GDM1 (cell line): ENCODE data around the gene DNAJC5.

ENCODE experiments used
- DNase-seq: peaks from one replicate; lab custom pipeline; 2025; lab: John Stamatoyannopoulos, UW

Gene DNAJC5

DNA sequence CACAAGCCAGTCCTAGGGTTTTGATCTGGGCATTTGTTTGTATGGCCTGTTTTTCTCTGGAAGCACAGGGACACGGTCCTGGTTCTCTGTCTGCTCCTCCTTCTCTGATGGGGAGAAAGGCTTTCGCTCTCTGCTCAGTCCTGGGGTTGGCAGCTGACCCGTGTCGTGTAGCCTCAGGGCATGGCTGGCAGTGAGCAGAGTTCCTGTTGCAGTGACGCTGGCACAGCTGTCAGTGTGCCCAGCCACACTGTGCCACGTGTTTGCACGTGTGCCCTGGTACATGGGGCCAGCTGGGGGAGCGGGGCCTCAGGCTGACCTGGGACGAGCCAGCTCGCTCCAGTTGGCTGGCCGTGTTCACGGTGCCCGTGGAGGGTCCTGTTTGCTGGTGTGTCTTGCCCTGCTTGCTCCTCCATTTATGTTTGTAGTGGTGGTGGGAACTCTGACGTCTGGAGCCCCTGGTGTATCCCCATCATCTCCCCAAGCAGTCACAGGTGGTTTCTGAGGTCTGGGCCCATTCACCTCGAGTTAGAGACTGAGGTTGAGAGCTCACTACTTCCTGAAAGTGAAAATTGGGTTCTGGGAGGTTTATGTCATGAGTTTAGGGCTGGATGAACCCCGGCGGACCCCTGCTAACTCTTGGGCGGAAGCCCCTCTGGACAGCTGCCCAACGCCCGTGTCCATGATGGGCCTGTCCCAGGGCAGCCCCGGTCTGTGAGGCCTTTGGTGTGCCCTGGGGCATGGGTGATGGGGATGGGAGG lies 10.2 kb upstream of the DNAJC5 start:
- no peak for DNase-seq

DNA sequence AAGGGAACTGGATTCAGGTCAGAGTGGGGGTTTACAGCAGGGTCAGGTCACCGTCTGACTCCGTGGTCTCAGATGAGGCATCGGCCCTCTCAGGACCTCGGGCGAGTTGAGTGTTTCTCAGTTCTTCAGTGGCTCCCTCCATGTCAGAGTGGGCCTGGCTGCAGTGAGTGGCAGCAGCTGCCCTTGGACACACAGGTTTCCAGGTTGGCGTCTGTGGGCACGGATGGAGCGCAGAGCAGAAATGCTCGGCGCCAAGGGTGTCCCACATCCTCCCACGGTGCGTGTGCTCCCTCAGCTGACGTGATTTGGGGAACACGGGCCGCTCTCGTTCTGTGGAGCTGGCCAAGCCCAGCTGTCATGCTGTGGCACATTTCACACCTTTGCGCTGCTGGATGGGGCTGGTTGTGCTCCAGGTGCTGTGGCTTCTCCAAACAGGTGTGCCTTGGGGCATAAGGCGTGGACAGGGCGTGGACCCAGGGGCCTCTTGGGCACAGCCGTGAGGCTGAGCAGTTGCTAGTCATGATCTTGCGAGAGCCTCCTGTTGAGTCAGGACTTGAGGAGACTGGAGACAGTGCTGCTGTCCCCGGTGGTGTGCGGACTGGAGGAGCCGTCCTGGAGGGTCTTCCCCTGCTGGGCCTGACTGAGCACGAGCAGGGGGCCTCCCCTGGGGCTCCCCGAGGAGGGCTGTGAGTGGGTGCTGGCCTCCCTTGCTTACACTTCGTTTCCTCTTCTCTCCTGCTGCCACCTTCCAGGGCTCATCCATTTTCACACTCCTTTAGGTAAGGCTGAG lies 9.5 kb upstream of the DNAJC5 start:
- no peak for DNase-seq

DNA sequence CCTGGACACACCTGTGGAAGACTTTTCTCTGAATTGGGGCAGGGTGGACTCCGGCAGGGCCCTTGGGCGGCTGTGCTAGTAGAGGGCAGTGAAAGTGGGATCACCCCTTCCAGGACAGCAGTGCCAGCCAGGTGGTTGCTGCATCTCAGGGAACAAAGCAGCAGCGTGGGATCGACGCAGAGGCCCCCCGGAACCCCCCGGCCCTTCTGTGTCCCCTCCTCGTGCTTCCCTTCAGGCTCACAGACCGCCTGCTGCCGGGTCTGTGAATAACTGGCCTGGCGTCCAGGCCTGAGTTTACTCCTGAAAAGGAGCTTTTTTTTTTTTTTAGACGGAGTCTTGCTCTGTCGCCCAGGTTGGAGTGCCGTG lies 8.9 kb upstream of the DNAJC5 start:
- DNase-seq: no peak

DNA sequence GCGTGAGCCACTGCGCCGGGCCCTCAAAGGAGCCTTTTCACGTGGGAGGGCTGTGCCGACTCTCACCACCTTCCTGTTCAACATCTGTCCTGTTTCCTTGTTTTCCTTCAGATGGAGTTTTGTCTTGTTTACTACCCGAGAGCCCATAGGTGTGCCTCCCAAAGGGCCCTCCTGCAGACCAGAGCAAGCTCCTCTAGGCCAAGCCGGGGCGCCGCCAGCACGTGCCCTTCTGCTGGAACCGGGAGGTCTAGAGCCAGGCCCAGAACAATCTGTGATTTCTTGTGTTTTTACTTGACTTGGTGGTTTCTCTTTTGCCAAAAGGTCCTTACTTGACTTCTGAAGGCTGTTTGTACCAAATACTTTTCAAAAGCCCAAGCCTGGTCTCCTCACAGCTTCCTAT lies 8.0 kb upstream of the DNAJC5 start:
- no peak for DNase-seq

DNA sequence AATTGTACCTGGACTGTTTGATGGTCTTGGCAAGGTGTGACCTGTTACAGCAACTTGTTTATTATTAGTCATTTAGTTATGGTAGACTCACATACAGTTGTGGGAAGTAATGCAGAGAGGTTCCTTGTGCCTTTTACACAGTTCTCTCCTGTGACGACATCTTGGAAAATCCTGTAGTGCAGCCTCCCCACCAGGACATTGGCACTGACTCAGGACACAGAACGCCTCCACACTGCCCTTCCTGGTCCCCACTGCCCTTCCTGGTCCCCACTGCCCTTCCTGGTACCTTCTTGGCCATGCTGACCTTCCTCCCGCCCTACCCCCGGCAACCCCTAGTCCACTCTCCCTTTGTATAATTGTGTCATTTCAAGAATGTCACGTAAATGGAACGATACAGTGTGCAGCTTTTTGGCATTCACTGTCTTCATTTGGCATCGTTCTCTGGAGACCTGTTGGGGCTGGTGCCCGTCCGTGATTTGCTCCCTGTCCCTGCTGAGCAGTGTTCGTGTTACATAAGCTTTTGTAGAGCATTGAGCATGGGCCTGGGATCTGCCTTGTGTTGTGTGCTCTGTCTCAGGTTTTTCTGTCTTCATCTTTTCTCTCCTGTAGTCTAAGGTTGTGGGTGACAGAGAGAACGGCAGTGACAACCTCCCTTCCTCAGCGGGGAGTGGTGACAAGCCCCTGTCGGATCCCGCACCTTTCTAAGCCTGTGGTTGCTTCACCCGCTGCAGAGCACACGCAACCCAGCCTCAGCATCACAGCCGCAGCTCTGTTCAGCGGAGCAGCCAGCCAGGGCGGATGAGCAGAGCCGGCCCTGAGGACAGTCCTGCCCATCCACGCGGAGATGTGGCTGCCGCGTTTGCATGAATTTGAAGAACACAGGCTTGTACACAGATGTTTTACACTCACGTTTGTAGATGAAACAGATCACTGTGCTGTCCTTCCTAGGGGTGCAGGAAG lies 5.4 kb upstream of the DNAJC5 start:
- no peak for DNase-seq

DNA sequence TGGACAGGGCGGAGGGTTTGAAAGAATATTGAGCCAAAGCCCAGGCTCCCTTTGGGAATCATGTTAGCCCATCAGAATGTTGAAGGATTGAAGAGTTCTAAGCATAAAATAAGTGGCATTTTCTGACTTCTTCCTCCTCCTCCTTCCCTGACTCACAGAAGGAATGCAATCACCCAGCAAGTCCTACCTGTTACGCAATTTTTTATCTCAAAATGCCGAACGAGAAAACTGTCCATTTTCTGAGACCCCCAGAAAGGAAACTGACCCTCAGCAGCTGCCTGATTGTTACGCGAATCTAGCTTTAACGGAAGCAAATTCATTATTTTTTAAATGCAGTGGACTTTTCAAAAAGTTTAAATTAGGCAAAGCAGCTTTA lies 4.7 kb upstream of the DNAJC5 start:
- DNase-seq: no peak

DNA sequence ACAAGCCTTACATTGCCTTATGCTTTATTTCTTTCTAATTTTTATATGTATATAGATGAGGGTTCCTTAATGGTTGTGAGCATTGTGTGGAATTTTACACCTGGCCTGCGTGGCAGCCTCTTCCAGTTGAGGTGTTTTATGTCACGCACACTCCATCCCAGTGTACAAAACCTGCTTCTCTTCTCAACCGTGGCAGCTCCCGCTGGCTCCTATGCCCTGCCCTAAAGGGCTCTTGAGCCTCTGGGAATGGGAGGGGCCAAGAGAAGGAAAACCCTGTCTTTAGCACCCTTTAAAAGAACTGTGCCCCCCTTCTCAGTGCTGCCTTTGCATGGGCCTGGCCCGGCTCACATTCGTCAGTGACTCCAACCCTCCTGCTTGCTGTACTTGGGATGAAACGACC lies 4.3 kb upstream of the DNAJC5 start:
- no peak for DNase-seq

DNA sequence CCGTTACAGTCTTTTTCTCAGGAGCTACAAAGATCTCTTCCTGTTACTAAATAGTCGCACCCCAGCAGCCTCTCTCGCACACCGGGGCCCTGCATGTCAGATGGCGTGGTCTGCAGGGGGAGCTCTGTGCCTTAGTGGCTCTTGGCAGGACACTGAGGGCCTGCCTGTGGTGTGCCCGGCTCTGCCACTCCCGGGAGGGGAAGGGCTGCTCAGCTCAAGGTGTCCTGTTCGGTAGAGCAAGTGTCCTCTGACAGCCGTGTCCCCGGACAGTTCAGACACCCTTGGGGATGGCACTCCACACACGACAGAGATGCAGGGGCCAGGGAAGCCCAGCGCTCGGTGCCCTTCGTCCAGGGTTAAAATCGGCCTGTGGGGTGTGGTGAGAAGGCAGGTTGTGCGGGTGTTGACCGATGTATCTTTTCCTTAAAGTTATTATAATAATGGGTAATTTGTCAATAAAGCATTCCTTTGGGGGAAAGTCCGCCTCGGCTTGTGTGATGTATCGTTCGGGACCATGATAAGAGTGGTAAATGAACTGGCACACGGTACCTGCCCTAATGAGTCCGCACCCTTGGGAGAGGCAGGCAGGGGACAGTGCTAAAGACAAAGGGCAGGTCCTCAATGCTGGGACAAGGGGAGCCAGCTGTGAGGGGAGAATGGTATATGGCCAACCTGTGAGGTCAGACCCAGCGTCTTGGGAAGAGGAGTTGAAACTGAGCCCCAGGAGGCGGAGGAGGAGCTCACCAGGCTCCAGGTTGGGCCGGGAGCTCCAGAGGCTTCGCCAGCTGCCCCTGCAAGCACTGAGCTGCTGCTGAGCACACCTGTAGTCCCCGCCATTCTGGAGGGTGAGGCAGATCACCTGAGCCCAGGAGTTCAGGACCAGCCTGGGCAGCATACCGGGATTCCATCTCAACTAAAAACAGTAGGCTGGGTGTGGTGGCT lies 3.6 kb upstream of the DNAJC5 start:
- no peak for DNase-seq

DNA sequence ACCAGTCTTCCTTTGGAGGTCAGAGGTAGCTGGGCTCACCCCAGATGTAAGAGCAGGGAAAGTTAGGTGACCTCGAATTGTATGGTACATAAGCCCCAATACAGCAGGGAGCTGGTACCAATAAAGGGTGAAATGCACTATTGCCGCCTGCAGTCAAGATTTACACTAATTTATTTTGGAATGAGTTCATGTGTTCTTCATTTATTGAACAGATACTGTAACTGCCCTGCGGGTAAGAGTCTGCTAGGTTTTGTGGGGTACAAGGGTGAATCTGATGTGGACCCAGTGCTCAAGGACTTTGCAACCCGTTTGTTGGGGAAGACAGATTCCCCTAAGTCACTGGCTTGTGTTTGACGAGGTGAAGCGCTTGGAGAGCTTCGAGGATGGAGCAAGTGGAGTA lies 2.5 kb upstream of the DNAJC5 start:
- DNase-seq: no peak

DNA sequence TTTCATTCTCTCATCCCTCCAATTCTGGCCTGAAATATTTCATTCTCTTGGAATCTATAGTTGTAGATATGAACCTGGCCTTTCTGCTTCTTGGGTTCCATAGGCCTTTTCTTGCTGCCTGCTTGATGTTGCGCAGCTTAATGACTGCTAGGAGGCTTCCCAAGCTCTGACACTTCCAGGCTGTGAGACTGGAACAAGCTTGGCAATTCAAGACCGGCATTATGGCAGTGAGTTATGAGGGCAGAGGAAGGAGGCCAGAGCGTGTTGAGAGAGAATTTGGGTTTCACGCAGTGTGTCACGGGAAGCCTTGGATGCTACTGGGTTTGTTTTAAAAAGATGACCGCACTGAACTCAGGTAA lies 948 bp upstream of the DNAJC5 start:
- no peak for DNase-seq

DNA sequence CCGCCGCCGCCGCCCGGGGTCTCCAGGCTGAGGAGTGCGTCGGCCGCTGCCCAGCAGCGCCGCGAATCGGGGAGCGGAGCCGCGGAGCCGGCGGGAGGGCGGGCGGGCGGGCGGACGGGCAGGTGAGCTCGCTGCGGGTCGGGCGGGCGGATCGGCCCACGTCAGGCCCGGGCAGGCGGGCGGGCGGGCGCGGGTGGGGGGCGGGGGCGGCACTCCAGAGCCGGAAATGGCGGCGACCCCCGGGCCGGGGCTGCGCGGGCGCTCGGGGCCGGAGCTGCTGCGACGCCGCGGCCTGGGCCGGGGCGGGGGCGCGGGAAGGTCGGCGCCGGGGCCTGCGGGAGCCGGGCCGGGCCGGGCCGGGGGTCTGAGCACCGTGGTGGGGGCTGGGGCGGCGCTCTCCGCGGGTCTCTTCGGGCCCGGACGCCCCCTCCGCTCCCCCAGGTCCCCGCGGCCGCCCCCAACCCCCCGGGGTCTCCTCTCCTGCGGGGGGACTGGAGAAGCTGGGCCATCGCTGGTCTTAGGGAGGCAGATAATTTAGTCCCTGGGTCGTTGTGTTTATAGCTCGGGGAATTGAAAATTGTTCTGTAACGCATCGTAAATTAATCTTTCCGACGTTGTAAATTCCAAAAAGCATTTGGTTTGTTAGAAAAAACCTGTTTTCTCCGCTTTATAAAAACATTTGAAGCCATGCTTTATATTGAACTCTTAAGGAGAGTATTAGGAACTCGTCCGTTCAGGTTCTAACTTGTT lies 451 bp downstream of the DNAJC5 start:
- DNase-seq: no peak

DNA sequence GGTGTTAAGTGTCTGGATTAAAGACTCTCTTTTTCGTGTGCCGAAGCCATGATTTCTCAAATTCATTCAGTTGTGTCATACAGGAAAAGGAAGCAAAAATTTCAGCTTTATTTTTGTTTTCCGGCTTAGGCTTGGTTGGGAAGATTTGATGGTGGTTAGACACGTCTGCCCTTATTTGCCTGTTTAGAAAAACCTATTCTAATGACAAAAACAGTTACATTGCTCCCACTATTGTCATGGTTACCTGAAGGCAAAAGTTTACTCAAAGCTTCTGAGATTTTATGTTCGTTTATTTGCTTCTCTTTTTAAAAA lies 982 bp downstream of the DNAJC5 start:
- no peak for DNase-seq

DNA sequence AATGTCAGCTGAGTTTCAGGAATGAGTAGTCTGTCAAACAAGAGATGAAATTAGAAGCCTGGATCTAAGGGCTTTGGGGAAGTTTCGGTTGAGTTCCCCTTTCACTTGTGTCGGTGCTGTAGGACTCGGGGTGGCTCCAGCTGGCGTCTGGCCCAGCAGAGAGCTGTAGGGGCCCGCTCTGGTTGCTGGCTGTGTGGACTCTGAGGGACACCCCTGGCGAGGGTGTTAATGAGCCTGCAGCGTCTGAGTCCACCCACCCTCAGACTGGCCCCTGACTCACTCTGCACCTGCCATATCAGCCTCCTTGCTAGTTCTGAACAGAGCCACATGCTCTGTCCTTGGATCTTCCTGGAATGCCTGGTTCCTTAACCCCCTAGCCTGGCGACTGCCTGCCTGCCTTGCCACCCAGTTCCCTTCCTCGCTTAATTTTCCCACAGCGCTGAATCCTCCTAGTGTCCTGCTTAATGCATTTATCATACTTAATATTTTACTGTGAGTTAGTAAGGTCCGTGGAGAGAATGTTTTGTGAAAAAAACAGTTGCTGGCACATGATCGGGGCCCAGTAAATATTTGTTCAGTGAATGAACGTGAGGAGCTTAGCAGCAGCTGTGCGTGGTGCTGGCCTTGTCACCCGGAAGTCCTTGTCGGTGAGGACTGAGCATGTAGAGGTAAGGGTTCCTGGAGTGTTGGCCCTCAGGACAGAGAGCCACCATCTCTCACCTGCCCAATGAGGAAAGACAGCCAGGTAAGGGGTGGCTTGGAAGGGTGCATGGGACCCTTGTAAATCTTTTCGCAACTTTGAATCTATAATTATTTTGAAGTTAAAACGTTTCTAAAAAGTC lies 1.6 kb downstream of the DNAJC5 start:
- DNase-seq: peak; percentile 56

DNA sequence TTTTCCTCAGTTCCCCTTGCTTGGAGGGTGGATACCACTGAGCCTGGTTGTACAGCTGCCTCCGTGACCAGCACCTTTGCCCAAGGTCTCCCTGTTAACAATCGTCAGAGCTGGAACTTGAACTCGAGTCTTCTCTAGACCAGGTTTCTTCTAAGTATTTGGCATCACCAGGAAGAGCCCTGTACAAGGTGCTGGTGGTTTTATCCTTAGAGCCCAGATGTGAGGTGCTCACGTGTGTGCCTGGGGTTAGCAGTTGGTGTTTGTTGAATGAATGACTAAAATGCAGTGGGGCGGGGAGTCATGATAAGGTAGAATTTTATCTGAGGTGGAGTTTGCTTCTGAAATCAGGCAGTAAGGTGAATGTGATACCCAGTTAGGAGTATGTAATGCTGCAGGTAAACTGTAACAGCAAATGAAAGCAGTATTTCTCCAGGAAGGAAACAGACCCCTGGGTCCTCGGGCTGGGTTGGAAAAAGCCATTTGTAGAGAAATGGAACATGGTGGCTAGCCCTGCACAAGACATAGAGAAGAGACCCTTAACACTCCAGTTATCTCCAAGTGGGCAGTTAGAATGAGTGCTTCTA lies 3.1 kb downstream of the DNAJC5 start:
- no peak for DNase-seq

DNA sequence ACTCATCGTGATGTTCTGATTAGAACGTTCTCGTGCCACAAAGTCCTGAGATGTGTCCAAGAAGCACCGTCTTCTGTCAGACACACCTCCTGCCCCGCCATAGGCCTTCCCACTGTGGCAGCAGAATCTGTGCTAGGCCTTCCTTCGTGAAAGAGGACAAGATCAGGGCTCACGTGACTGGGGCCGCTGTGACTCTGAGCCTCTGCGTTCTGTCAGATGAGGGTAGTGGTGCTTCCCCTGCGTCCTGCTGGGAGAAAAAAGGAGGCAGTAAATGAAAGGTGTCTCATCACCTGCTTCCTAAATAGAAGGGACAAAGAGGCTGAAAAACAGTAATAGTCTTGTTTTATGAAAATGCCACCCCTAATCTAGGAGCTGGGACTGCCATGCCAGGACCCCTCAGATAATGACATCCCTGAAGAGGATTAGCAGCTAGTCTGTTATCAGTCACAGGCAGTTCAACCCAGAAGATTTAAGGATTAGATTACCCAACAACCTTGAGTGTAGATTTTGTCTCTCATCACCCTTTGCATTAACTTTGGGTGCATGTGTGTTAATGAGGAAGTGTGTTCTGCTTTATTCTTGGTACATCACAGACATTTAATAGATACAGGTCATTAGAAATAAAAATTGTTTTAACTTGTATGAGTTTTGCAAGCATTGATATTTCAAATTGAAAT lies 4.1 kb downstream of the DNAJC5 start:
- no peak for DNase-seq

DNA sequence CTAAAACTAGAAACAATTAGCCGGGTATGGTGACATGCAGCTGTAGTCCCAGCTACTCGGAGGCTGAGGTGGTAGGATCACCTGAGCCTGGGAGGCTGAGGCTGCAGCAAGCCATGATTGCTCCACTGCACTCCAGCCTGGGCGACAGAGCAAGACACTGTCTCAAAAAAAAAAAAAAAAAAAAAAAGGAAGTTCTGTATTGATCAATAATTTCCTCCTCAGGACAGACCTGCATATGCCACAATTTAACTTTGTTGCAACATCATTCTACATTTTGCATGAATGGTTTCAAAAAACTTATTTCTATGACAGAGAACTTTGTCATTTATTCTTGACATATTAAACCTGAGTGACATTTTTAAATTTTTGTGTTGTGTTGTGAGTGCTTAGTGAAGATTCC lies 5.5 kb downstream of the DNAJC5 start:
- DNase-seq: no peak

DNA sequence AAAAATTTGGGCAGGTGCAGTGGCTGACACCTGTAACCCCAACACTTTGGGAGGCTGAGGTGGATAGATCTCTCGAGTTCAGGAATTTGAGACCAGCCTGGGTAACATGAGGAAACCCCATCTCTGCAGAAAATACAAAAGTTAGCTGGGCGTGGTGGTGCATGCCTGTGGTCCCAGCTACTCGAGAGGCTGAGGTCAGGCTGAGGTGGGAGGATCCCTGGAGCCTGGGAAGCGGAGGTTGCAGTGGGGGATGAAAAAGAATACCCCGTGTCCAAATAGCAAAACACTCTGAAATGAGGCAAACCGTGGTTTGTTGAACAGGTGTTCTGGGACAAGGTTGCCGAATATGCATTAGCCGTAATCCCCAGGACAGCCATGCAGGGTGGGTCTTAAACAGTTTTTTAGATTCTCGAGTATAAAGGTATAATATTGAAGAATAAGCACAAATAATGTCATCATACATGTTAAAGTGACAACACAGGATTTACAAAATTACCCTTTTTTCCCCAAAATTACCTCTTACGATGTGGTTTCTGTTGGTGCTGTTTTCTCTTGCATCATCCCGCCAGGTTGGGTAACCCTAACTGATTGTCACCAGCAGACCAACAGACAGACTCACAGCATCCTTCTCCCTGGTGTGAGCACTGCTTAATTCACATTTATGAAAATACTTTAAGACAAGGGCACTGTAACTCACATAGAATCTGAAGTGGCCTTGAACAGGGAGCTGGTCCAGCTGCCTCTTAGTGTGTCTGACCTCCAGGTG lies 9.1 kb downstream of the DNAJC5 start:
- no peak for DNase-seq

DNA sequence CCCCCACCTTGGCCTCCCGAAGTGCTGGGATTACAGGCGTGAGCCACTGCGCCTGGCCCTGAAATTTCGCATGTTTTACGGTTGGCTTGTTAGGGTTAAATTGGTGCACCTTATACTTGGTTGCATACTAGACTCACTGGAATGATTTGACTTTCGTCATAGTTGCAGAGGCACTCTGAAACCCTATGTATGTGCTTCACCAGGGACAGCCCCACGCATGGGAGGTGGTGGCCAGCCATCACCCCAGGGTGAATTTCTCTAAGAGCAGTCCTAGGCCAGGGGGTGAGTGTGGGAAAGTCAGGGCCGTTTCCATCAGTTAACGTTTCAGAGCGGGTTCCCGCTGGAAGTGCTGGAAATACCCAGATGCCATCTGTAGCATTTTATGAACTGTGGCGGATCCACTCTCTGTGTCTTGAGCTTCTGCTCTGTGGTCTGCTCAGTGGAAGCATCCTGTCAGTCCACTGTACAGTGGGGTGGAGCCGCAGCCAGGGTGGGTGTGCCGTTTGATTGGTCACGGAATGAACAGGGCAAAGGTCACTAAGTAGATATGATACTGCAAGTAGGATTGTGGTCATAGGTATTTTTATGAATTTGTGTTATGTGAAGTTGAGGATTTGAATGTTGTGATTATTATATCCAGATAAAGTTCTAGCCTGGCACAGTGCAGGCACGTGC lies 13.2 kb downstream of the DNAJC5 start:
- DNase-seq: no peak
